ENCODE data around the gene HIF3A.

DNA sequence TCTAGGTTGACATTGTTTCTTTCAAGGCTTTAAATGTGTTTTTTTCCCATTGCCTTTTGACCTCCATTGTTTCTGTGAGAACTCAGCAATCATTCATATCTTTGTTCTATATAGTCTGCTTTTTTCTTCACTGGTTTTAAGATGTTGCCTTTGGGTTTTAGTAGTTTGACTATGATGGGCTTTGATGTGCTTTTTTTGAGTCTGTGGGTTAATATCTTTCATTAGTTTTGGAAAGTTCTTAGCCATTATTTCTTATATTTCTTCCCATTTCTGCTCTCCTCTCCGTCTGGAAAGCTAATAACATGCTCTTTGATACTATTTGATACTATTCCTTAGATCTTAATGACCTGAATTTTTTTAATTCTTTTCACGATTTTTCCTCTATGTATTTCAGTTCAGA lies 83.8 kb downstream of the HIF3A start:
- no peak for TF ChIP-seq CTCF (IDR thresholded peaks at IDR 0.05; ENCODE audit: insufficient read depth, low read depth, low read length)
- TF ChIP-seq EZH2 (IDR thresholded peaks at IDR 0.05; ENCODE audit: insufficient read depth, low read length) = no peak

Measured in astrocyte (in vitro differentiated cells and primary cell).